Testis (tissue), 2 donors: ENCODE results near the gene ACAN.

Source experiments
- CTCF ChIP-seq, 3 experiments: fragments of 450-650 bp in 2 of 3; fragments of 200-600 bp in 1 of 3; sonication (generic) in 1 of 3; IDR thresholded peaks; one replicate each; pipeline ENCODE4 v1.5.1; 2016 to 2019; ENCODE audit warnings: antibody characterized with exemption in 3 of 3, mild to moderate bottlenecking in 2 of 3, moderate library complexity in 1 of 3
- POLR2A ChIP-seq: fragments of 450-650 bp; IDR thresholded peaks from one replicate; pipeline ENCODE4 v1.6.1; 2017; ENCODE audit warnings: antibody characterized with exemption, mild to moderate bottlenecking, moderate library complexity

- TF ChIP-seq POLR2A (no peak), CTCF (IDR thresholded peaks at IDR 0.05) (no peak)
Observed at GRCh38 chr15:88843334-88843733, 40.1 kb downstream of the ACAN start.
